ENCODE data around the gene QRFPR.
"Not testable (repeated sequence)": the region's sequence is repeated elsewhere in the genome, so short reads cannot be mapped to it uniquely, and the experiment has no call there.

Gene QRFPR

GRCh38 chr4:121380776-121381462 lies at the start of gene QRFPR:
TSS of gene QRFPR (minus strand) at chr4:121381018. CDS start at chr4:121380647, 371 bp downstream.
- no peak for DNase-seq

- no peak for DNase-seq
Measured at GRCh38 chr4:121428721-121429120, 47.9 kb upstream of the QRFPR start.

- no peak for DNase-seq
Measured at GRCh38 chr4:121421594-121421993, 40.8 kb upstream of the QRFPR start.

- no peak for DNase-seq
Measured at GRCh38 chr4:121411151-121411744, 30.4 kb upstream of the QRFPR start.

GRCh38 chr4:121408567-121408966 lies 27.7 kb upstream of the QRFPR start:
- DNase-seq: not testable (repeated sequence)

- no peak for DNase-seq
Measured at GRCh38 chr4:121400632-121401031, 19.8 kb upstream of the QRFPR start.

GRCh38 chr4:121397941-121398601 lies 17.3 kb upstream of the QRFPR start:
- DNase-seq: no peak

- DNase-seq: no peak
Measured at GRCh38 chr4:121397434-121397833, 16.6 kb upstream of the QRFPR start.

GRCh38 chr4:121392426-121393086 lies 11.7 kb upstream of the QRFPR start:
- DNase-seq: no peak

- no peak for DNase-seq
Measured at GRCh38 chr4:121390335-121390734, 9.5 kb upstream of the QRFPR start.

GRCh38 chr4:121379276-121379675 lies 1.5 kb downstream of the QRFPR start:
- DNase-seq: no peak

- no peak for DNase-seq
Measured at GRCh38 chr4:121377076-121377475, 3.7 kb downstream of the QRFPR start.

- no peak for DNase-seq
Measured at GRCh38 chr4:121376556-121376955, 4.3 kb downstream of the QRFPR start.

GRCh38 chr4:121376097-121376496 lies 4.7 kb downstream of the QRFPR start:
- no peak for DNase-seq

- no peak for DNase-seq
Measured at GRCh38 chr4:121375262-121375661, 5.6 kb downstream of the QRFPR start.

GRCh38 chr4:121373841-121374240 lies 7.0 kb downstream of the QRFPR start:
- DNase-seq: no peak

- peak in 1 of 2 donors; percentile 30 for DNase-seq
Measured at GRCh38 chr4:121370729-121371325, 10.0 kb downstream of the QRFPR start.

GRCh38 chr4:121360495-121360894 lies 20.3 kb downstream of the QRFPR start:
- no peak for DNase-seq

GRCh38 chr4:121358473-121358872 lies 22.3 kb downstream of the QRFPR start:
- DNase-seq: no peak

- no peak for DNase-seq
Measured at GRCh38 chr4:121353213-121353612, 27.6 kb downstream of the QRFPR start.

- DNase-seq: no peak
Measured at GRCh38 chr4:121344098-121344497, 36.7 kb downstream of the QRFPR start.

- DNase-seq: no peak
Measured at GRCh38 chr4:121340247-121340646, 40.6 kb downstream of the QRFPR start.

GRCh38 chr4:121339824-121340223 lies 41.0 kb downstream of the QRFPR start:
- no peak for DNase-seq

Data from CD4-positive, alpha-beta T cell treated with Interleukin-1 beta for 1 hour (primary cell).